GM12872 (cell line): ENCODE results near the gene TSPAN31.

Experiments
- CTCF ChIP-seq: IDR thresholded peaks from 3 replicates; pipeline ENCODE4 v1.5.1; 2011; ENCODE audit warnings: low read depth, mild to moderate bottlenecking, low read length, moderate library complexity; ENCODE audit not compliant: insufficient read depth

The TSPAN31 gene

DNA sequence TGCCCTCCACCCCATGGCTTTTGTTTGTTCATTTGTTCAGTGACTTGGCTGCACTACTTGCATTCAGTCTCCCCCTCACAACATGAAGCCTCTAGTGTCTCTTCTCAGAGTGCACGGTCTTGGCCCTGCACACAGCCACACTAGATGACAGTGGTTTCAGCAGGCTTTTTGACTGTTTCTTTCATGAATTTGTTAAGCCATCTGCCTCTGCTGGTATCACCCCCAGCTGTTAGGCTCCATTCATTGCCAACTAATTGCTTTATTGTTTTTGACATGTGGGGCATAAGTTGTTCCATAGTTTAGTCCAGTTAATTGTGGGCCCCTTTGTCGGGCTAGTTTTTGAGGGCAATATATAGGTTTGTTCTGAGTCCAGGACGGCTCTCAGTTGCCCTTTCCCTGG is 32.1 kb upstream of the TSPAN31 start:
- no peak for TF ChIP-seq CTCF

- no peak for TF ChIP-seq CTCF
Measured at GRCh38 chr12:57713209-57713608, 31.6 kb upstream of the TSPAN31 start.

GRCh38 chr12:57715786-57716185 is 29.1 kb upstream of the TSPAN31 start:
- TF ChIP-seq CTCF, result no peak

DNA sequence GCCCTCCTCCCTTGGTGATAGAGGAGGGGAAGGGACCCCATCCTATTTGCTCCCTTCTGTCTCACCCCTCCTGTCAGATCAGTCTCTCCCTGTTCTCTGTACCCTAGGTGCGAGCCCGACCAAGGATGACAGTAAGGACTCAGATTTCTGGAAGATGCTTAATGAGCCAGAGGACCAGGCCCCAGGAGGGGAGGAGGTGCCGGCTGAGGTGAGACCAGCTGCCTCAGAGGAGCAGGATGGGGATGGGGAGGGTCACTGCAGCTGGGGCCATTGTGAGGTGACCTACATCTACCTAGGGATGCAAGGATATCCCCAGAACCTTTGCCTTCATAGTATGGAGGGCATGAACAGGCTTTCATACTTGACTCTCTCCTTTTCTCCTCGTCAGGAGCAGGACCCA is 28.5 kb upstream of the TSPAN31 start:
- no peak for TF ChIP-seq CTCF

DNA sequence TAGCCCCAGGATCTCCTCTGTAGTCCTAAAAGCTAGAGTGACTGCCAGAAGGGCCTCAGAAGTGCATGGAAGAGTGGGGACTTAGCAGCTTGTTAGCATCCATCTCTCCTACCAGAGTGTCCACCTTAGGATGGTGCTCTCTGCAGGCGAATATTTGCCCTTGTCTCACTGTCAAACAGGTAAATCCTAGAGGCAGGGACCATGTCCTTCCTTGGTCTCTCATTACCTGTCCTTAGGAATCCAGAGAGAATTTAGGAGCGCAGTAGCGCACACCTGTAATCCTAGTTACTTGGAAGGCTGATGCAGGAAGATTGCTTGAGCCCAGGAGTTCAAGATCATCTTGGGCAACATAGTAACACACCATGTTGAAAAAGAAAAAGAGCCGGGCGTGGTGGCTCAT is 27.7 kb upstream of the TSPAN31 start:
- no peak for TF ChIP-seq CTCF

- no peak for TF ChIP-seq CTCF
Measured at GRCh38 chr12:57717846-57718640, 26.8 kb upstream of the TSPAN31 start.

DNA sequence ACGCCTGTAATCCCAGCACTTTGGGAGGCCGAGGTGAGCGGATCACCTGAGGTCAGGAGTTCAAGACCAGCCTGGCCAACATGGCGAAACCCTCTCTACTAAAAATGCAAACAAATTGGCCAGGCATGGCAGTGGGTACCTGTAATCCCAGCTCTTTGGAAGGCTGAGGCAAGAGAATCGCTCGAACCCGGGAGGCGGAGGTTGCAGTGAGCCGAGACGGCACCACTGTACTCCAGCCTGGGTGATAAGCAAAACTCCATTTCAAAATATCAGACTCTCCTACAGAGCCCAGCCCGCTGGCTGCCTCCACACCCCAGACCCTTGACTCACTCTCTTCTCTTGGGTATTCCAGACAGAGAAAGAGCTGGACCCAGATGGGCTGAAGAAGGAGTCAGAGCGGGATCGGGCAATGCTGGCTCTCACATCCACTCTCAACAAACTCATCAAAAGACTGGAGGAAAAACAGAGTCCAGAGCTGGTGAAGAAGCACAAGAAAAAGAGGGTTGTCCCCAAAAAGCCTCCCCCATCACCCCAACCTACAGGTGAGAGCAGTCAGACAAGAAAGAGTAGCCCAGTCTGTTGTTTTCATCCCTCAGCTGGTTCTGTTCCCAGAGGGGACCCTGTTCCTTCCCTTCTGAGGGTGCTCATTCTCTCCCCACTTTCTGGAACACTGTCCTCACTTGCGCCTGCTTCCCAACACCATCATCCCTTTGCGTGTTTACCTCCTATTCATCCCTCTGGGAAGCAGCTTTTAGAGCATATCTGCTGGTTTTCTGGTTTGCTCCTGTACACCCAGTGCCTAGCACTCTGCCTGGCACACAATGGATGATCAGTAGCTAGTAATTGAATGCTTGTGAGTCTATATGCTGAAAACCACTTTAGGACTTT is 26.0 kb upstream of the TSPAN31 start:
- no peak for TF ChIP-seq CTCF
